Right hindlimb (tissue), 1 donor: ENCODE measurements around the gene RBM17.
A peak's percentile ranks its signal among the peaks of the same experiment; 100 is the strongest.
"Not testable (repeated sequence)": the region's sequence is repeated elsewhere in the genome, so short reads cannot be mapped to it uniquely, and the experiment has no call there.

Source experiments
- DNase-seq: peaks from one replicate; pipeline ENCODE4 v3.0.0-alpha.2; 2018

Gene RBM17

GRCh38 chr10:6080417-6080973 lies 8.3 kb upstream of the RBM17 start:
- DNase-seq, result no peak

GRCh38 chr10:6082496-6083395 lies 6.1 kb upstream of the RBM17 start:
- DNase-seq, result no peak

- DNase-seq, result no peak
Measured at GRCh38 chr10:6083523-6084475, 5.0 kb upstream of the RBM17 start.

GRCh38 chr10:6086375-6087233 lies 2.2 kb upstream of the RBM17 start:
- peak; percentile 88 for DNase-seq

- peak; percentile 29 for DNase-seq
Measured at GRCh38 chr10:6089334-6090219, 743 bp downstream of the RBM17 start.

GRCh38 chr10:6091630-6092029 lies 2.8 kb downstream of the RBM17 start:
- no peak for DNase-seq

- no peak for DNase-seq
Measured at GRCh38 chr10:6092731-6093130, 3.9 kb downstream of the RBM17 start.

- no peak for DNase-seq
Measured at GRCh38 chr10:6095810-6096570, 7.2 kb downstream of the RBM17 start.

- DNase-seq, result no peak
Measured at GRCh38 chr10:6097063-6097462, 8.2 kb downstream of the RBM17 start.

- DNase-seq, result no peak
Measured at GRCh38 chr10:6098156-6098555, 9.3 kb downstream of the RBM17 start.

- no peak for DNase-seq
Measured at GRCh38 chr10:6100370-6100769, 11.5 kb downstream of the RBM17 start.

- DNase-seq, result no peak
Measured at GRCh38 chr10:6101181-6101580, 12.3 kb downstream of the RBM17 start.

GRCh38 chr10:6102128-6102527 lies 13.3 kb downstream of the RBM17 start:
- DNase-seq, result no peak

GRCh38 chr10:6103591-6103990 lies 14.8 kb downstream of the RBM17 start:
- DNase-seq, result no peak

GRCh38 chr10:6107616-6108015 lies 18.8 kb downstream of the RBM17 start:
- not testable (repeated sequence) for DNase-seq

GRCh38 chr10:6108072-6108471 lies 19.2 kb downstream of the RBM17 start:
- no peak for DNase-seq

GRCh38 chr10:6108631-6109443 lies 20.0 kb downstream of the RBM17 start:
- no peak for DNase-seq

- DNase-seq, result no peak
Measured at GRCh38 chr10:6109444-6109775, 20.6 kb downstream of the RBM17 start.

- no peak for DNase-seq
Measured at GRCh38 chr10:6110136-6110535, 21.3 kb downstream of the RBM17 start.

- no peak for DNase-seq
Measured at GRCh38 chr10:6112893-6113292, 24.1 kb downstream of the RBM17 start.
